Caco-2 (cell line): ENCODE measurements around the gene WDR26. TPM values are rescaled to one million over a fixed set of nuclear protein-coding genes. Genes with fewer than 3 reads are reported as not detected.

ENCODE experiments used
- BruUV-seq: library from RNA; stranded (reverse); fragments of 400-500 nt; replicated peaks from 2 replicates; lab custom pipeline; 2021; lab: Mats Ljungman, UMichigan
- CTCF ChIA-PET: fragments of 300-600 bp; sonication (Branson Sonifier 250); formaldehyde crosslinking; loops from one replicate; lab custom pipeline; 2022; ENCODE audit warnings: antibody characterized with exemption; lab: Charles Lee
- POLR2A ChIA-PET: fragments of 300-600 bp; sonication (Branson Sonifier 250); formaldehyde crosslinking; loops from one replicate; lab custom pipeline; 2022; ENCODE audit warnings: antibody characterized with exemption; lab: Charles Lee
- DNase-seq, 2 experiments: peaks; one replicate each; pipeline versions ENCODE4 v3.0.0 to v3.0.0-alpha.2; 2020 to 2022
- H3K27me3 ChIP-seq: replicated peaks from 2 replicates; pipeline ENCODE4 v1.6.0; 2011; ENCODE audit warnings: low read length; ENCODE audit not compliant: control insufficient read depth, insufficient read depth
- H3K36me3 ChIP-seq: 2 replicates; pipeline ENCODE4 v1.5.1; 2011; ENCODE audit warnings: low read length; ENCODE audit not compliant: control insufficient read depth, insufficient read depth
- H3K4me1 ChIP-seq: fragments of 250-450 bp; sonication (Bioruptor Pico); 2 replicates; pipeline ENCODE4 v1.5.1; 2020; ENCODE audit warnings: mild to moderate bottlenecking
- H3K4me3 ChIP-seq: 2 replicates; pipeline ENCODE4 v1.5.1; 2011; ENCODE audit warnings: low read depth, mild to moderate bottlenecking, control low read depth, low read length
- H3K9me3 ChIP-seq: fragments of 250-450 bp; sonication (Bioruptor Pico); 2 replicates; pipeline ENCODE4 v1.5.1; 2020; ENCODE audit warnings: mild to moderate bottlenecking, moderate library complexity
- H3K27ac Mint-ChIP-seq: one replicate; pipeline ENCODE4 v1.8.0; 2022; ENCODE audit warnings: mixed read lengths; ENCODE audit not compliant: unreplicated experiment
- H3K27me3 Mint-ChIP-seq: one replicate; pipeline ENCODE4 v1.8.0; 2022; ENCODE audit warnings: mixed read lengths; ENCODE audit not compliant: insufficient read depth, unreplicated experiment
- H3K36me3 Mint-ChIP-seq: one replicate; pipeline ENCODE4 v1.8.0; 2022; ENCODE audit warnings: mild to moderate bottlenecking, mixed read lengths; ENCODE audit not compliant: insufficient read depth, unreplicated experiment
- H3K4me1 Mint-ChIP-seq: one replicate; pipeline ENCODE4 v1.8.0; 2022; ENCODE audit warnings: low read depth, mixed read lengths; ENCODE audit not compliant: unreplicated experiment
- H3K4me3 Mint-ChIP-seq: one replicate; pipeline ENCODE4 v1.8.0; 2022; ENCODE audit warnings: mild to moderate bottlenecking, moderate library complexity, mixed read lengths; ENCODE audit not compliant: unreplicated experiment
- H3K9me3 Mint-ChIP-seq: one replicate; pipeline ENCODE4 v1.8.0; 2022; ENCODE audit warnings: mixed read lengths; ENCODE audit not compliant: unreplicated experiment
- intact Hi-C: fragments of 100-400 bp; cut with micrococcal nuclease; formaldehyde crosslinking; loops from one replicate; pipeline ENCODE4 v1.10.0; 2022; ENCODE audit not compliant: unreplicated experiment
- total RNA-seq: library from RNA; stranded (reverse); gene quantifications from 2 replicates; pipeline ENCODE4 v1.2.3, GENCODE V29; 2022
- TF ChIP-seq, protein P1 (sequence below), 2 experiments: fragments of 200-600 bp in 1 of 2; IDR thresholded peaks; 1 replicate in 1 of 2; 2 replicates in 1 of 2; pipeline versions ENCODE4 v1.5.1 to v1.8.0; 2011 to 2022; ENCODE audit warnings: antibody characterized with exemption in 1 of 2, control low read depth in 1 of 2, inconsistent platforms in 1 of 2, low read depth in 1 of 2, low read length in 1 of 2, mild to moderate bottlenecking in 1 of 2, moderate library complexity in 1 of 2; ENCODE audit not compliant: insufficient read depth in 1 of 2, severe bottlenecking in 1 of 2, unreplicated experiment in 1 of 2

Gene WDR26
- total RNA-seq, 1 experiment from 2014 or later: 58.6 TPM

DNA sequence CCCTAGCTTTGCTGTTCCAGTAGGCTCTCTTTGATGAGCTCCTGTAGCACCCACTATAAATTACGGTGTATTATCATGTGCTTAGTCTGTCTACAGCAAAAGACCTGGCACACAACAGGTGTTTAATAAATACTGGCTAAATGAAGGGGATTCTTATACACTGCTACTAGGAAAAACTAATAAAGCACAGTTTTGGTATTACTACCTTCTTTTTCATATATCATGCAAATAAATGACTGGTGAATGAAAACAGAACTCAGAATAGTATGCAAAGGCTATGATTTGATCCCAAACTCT, 26.4 kb downstream of the WDR26 start:
- ChIA-PET POLR2A (no interaction called here), CTCF (interaction anchor here (0.5 kb wide), 1 partner anchor 26 kb away, joined by 3 read pairs; the partner anchor contains the start of gene WDR26)
- TF ChIP-seq, protein P1, sequence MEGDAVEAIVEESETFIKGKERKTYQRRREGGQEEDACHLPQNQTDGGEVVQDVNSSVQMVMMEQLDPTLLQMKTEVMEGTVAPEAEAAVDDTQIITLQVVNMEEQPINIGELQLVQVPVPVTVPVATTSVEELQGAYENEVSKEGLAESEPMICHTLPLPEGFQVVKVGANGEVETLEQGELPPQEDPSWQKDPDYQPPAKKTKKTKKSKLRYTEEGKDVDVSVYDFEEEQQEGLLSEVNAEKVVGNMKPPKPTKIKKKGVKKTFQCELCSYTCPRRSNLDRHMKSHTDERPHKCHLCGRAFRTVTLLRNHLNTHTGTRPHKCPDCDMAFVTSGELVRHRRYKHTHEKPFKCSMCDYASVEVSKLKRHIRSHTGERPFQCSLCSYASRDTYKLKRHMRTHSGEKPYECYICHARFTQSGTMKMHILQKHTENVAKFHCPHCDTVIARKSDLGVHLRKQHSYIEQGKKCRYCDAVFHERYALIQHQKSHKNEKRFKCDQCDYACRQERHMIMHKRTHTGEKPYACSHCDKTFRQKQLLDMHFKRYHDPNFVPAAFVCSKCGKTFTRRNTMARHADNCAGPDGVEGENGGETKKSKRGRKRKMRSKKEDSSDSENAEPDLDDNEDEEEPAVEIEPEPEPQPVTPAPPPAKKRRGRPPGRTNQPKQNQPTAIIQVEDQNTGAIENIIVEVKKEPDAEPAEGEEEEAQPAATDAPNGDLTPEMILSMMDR (IDR thresholded peaks at IDR 0.05; ENCODE audit: insufficient read depth in 1 of 2, low read depth in 1 of 2, low read length in 1 of 2, severe bottlenecking in 1 of 2, unreplicated experiment in 1 of 2): no peak
- Histone ChIP-seq H3K9me3 (no peaks in the 10 kb centered on the region), H3K27me3 (no peaks in the 10 kb centered on the region), H3K4me3 (no peak overlapping the region), H3K4me1 (peaks cover 8% of the 10 kb centered on the region), H3K36me3 (peaks cover 3% of the 10 kb centered on the region)
- no TSS peak for BruUV-seq
- intact Hi-C loops: loop anchor here (10.0 kb wide), 1 partner anchor 47 kb away; no protein-coding TSS in a partner anchor
- peak overlapping the region; percentile 20 for H3K27ac Mint-ChIP-seq
- H3K4me3 Mint-ChIP-seq: no peak overlapping the region
- no peaks in the 10 kb centered on the region for H3K9me3 Mint-ChIP-seq
- no peaks in the 10 kb centered on the region for H3K27me3 Mint-ChIP-seq
- H3K36me3 Mint-ChIP-seq: peaks cover 79% of the 10 kb centered on the region
- peaks cover 16% of the 10 kb centered on the region for H3K4me1 Mint-ChIP-seq
- no peak for DNase-seq

DNA sequence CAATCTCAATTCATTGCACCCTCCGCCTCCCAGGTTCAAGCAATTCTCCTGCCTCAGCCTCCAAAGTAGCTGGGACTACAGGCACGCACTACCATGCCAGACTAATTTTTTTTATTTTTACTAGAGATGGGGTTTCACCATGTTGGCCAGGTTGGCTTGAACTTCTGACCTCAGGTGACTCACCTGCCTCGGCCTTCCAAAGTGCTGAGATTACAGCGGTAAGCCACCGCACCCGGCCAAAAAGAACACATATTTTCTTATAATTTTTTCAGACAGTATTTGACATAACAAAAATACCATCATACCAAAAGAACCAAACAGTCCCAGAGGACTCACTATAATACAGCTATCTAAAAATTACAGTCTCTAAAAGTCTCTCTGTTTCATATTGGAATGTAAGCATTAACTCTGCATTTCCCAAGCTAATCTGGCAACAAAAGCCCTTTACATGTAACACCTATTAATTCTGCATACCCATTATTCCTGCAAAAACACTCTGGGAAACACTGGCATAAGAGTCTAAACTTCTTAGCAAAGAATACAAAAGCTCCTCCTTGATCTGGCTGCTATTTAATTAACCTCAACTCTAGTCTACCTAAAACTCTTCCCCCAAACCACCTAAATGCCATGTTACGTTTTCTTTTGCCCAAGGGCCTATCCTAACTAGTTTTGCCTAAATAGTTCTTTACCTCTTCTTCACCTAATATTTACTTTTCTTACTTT, 26.9 kb downstream of the WDR26 start:
- H3K4me3 Mint-ChIP-seq: no peak overlapping the region
- BruUV-seq: no TSS peak
- TF ChIP-seq, protein P1 (IDR thresholded peaks at IDR 0.05; ENCODE audit: insufficient read depth in 1 of 2, low read depth in 1 of 2, low read length in 1 of 2, severe bottlenecking in 1 of 2, unreplicated experiment in 1 of 2): no peak
- Histone ChIP-seq H3K36me3 (peaks cover 3% of the 10 kb centered on the region), H3K9me3 (no peaks in the 10 kb centered on the region), H3K4me3 (no peak overlapping the region), H3K4me1 (peaks cover 8% of the 10 kb centered on the region), H3K27me3 (no peaks in the 10 kb centered on the region)
- H3K27ac Mint-ChIP-seq: peak overlapping the region; percentile 20
- ChIA-PET POLR2A (no interaction called here), CTCF (interaction anchor here (0.5 kb wide), 1 partner anchor 27 kb away, joined by 3 read pairs; the partner anchor contains the start of gene WDR26)
- H3K4me1 Mint-ChIP-seq: peaks cover 16% of the 10 kb centered on the region
- peaks cover 76% of the 10 kb centered on the region for H3K36me3 Mint-ChIP-seq
- intact Hi-C loops: loop anchor here (10.0 kb wide), 1 partner anchor 47 kb away; no protein-coding TSS in a partner anchor
- DNase-seq: peak in 1 of 2 experiments; percentile 9
- no peaks in the 10 kb centered on the region for H3K27me3 Mint-ChIP-seq
- H3K9me3 Mint-ChIP-seq: no peaks in the 10 kb centered on the region

DNA sequence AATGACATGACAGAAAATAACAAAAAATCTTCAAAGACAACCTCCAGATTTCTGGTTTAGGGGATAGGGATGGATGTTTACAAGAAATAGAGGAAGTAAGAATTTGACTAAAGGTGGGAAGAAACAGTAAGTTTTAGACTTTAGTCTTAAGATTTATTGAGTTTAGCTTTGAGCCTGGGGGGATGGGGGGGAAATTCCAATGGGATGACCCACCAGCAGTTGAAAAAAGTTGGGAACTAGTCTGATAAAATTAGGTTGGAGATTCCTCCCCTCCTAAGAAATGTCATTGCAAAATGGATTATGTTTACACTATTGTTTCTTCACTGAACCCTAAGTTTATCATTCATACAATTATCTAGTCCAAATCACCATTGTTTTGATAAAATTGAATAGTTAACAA, 28.4 kb downstream of the WDR26 start:
- ChIA-PET CTCF (interaction anchor here (1.0 kb wide), 1 partner anchor 9 kb away, joined by 3 read pairs; no protein-coding TSS in a partner anchor), POLR2A (no interaction called here)
- H3K36me3 Mint-ChIP-seq: peaks cover 81% of the 10 kb centered on the region
- H3K4me1 Mint-ChIP-seq: peaks cover 16% of the 10 kb centered on the region
- H3K9me3 Mint-ChIP-seq: no peaks in the 10 kb centered on the region
- Histone ChIP-seq H3K4me3 (no peak overlapping the region), H3K4me1 (peaks cover 8% of the 10 kb centered on the region), H3K36me3 (peaks cover 3% of the 10 kb centered on the region), H3K27me3 (no peaks in the 10 kb centered on the region), H3K9me3 (no peaks in the 10 kb centered on the region)
- H3K27me3 Mint-ChIP-seq: no peaks in the 10 kb centered on the region
- H3K4me3 Mint-ChIP-seq: no peak overlapping the region
- intact Hi-C loops: loop anchor here (10.0 kb wide), 1 partner anchor 49 kb away; no protein-coding TSS in a partner anchor
- peak overlapping the region; percentile 30 for H3K27ac Mint-ChIP-seq
- no peak for DNase-seq
- no TSS peak for BruUV-seq
- TF ChIP-seq, protein P1 (IDR thresholded peaks at IDR 0.05; ENCODE audit: insufficient read depth in 1 of 2, low read depth in 1 of 2, low read length in 1 of 2, severe bottlenecking in 1 of 2, unreplicated experiment in 1 of 2): no peak
